HepG2 (cell line): Measurements from ENCODE around the gene DEFB128. TPM values are rescaled to one million over a fixed set of nuclear protein-coding genes. Genes with fewer than 3 reads are reported as not detected.

Experiments used
- ATAC-seq: fragments of 200-7000 bp; cut with Tn5 transposase; 3 replicates; pipeline ENCODE4 v1.9.1; 2020; ENCODE audit warnings: mild to moderate bottlenecking, moderate library complexity
- BruUV-seq: library from RNA; stranded (reverse); fragments of 400-500 nt; replicated peaks from 2 replicates; lab custom pipeline; 2021; lab: Mats Ljungman, UMichigan
- CTCF ChIA-PET: fragments of 300-600 bp; formaldehyde crosslinking; extraction: SDS; loops from one replicate; lab custom pipeline; 2021; ENCODE audit warnings: low total read pairs, inconsistent platforms, low intra/inter-chr PET ratio; lab: Yijun Ruan, JAX
- POLR2A ChIA-PET: fragments of 350-600 bp; sonication (Branson Sonifier 250); formaldehyde crosslinking; loops from one replicate; lab custom pipeline; 2020; ENCODE audit warnings: antibody characterized with exemption, inconsistent platforms; lab: Yijun Ruan, JAX
- DNase-seq: peaks from one replicate; pipeline ENCODE4 v3.0.0-alpha.2; 2015; ENCODE audit warnings: low spot score
- FAIRE-seq: peaks from 3 replicates; lab custom pipeline; 2011; peaks lifted over from hg19 to GRCh38; lab: Jason Lieb, UNC
- H2AFZ ChIP-seq: one replicate; pipeline ENCODE4 v1.6.1; 2011; ENCODE audit warnings: low read length, inconsistent platforms
- H3K27ac ChIP-seq: fragments of 300-600 bp; 3 replicates; pipeline ENCODE4 v1.8.0; 2011; ENCODE audit warnings: mixed run types, mild to moderate bottlenecking, mixed read lengths, low read length, inconsistent platforms; ENCODE audit not compliant: insufficient read depth; ENCODE audit errors: extremely low read length
- H3K27me3 ChIP-seq, 2 experiments: fragments of 200-600 bp in 1 of 2; 2 replicates in 1 of 2; 3 replicates in 1 of 2; pipeline versions ENCODE4 v1.6.0 to v1.8.0; 2011; ENCODE audit warnings: low read length in 2 of 2, mild to moderate bottlenecking in 2 of 2, moderate library complexity in 2 of 2, inconsistent platforms in 1 of 2; ENCODE audit not compliant: insufficient read depth in 2 of 2, control insufficient read depth in 1 of 2
- H3K36me3 ChIP-seq, 2 experiments: fragments of 200-600 bp in 1 of 2; replicated peaks in 1 of 2; 2 replicates in 1 of 2; 3 replicates in 1 of 2; pipeline versions ENCODE4 v1.5.1 to v1.8.0; 2011; ENCODE audit warnings: low read length in 2 of 2, inconsistent platforms in 1 of 2; ENCODE audit not compliant: insufficient read depth in 2 of 2, control insufficient read depth in 1 of 2
- H3K4me1 ChIP-seq: 2 replicates; pipeline ENCODE4 v1.5.1; 2012; ENCODE audit warnings: low read length, inconsistent platforms; ENCODE audit not compliant: insufficient read depth
- H3K4me2 ChIP-seq: 2 replicates; pipeline ENCODE4 v1.6.0; 2011; ENCODE audit warnings: low read depth, low read length, inconsistent platforms
- H3K4me3 ChIP-seq, 3 experiments: fragments of 200-600 bp in 1 of 3; sonication (generic), shearing (Covaris generic) in 1 of 3; replicated peaks in 1 of 3; 2 replicates each; pipeline ENCODE4 v1.5.1; 2011 to 2016; ENCODE audit warnings: low read length in 3 of 3, inconsistent platforms in 2 of 3, low read depth in 2 of 3, mild to moderate bottlenecking in 2 of 3, control low read depth in 1 of 3, mixed read lengths in 1 of 3; ENCODE audit not compliant: insufficient read depth in 1 of 3
- H3K79me2 ChIP-seq: one replicate; pipeline ENCODE4 v1.6.1; 2011; ENCODE audit warnings: low read length, inconsistent platforms; ENCODE audit not compliant: insufficient read depth
- H3K9ac ChIP-seq: 2 replicates; pipeline ENCODE4 v1.6.0; 2011; ENCODE audit warnings: mild to moderate bottlenecking, low read depth, low read length, inconsistent platforms; ENCODE audit not compliant: insufficient read depth
- H3K9me3 ChIP-seq: 2 replicates; pipeline ENCODE4 v1.5.1; 2012; ENCODE audit warnings: mild to moderate bottlenecking, low read length
- H4K20me1 ChIP-seq: 2 replicates; pipeline ENCODE4 v1.6.0; 2011; ENCODE audit warnings: inconsistent platforms, mild to moderate bottlenecking, low read length, moderate library complexity; ENCODE audit not compliant: insufficient read depth
- CEBPB ChIP-seq: IDR thresholded peaks from 2 replicates; pipeline ENCODE4 v1.6.1; 2011; ENCODE audit warnings: low read depth, low read length, improper control_type of control experiment, borderline replicate concordance
- FOXK2 ChIP-seq: fragments of 450-650 bp; IDR thresholded peaks from 2 replicates; pipeline ENCODE4 v1.6.1; 2016
- HNRNPLL ChIP-seq: fragments of 200-400 bp; formaldehyde crosslinking; IDR thresholded peaks from 2 replicates; pipeline ENCODE4 v1.6.1; 2017; ENCODE audit warnings: mild to moderate bottlenecking, low read depth, low read length; ENCODE audit not compliant: poor library complexity, severe bottlenecking
- KDM5B ChIP-seq: sonication (generic); formaldehyde crosslinking; IDR thresholded peaks from 2 replicates; pipeline ENCODE4 v1.4.0; 2020; ENCODE audit warnings: missing genetic modification reagents, mild to moderate bottlenecking, borderline replicate concordance
- MXI1 ChIP-seq: IDR thresholded peaks from 3 replicates; pipeline ENCODE4 v1.6.1; 2012; ENCODE audit warnings: low read depth, low read length, inconsistent platforms, borderline replicate concordance
- NCOA5 ChIP-seq: sonication (generic); formaldehyde crosslinking; IDR thresholded peaks from 2 replicates; pipeline ENCODE4 v1.4.0; 2020; ENCODE audit warnings: missing genetic modification reagents
- PAWR ChIP-seq: sonication (generic); formaldehyde crosslinking; IDR thresholded peaks from 2 replicates; pipeline ENCODE4 v1.4.0; 2020; ENCODE audit warnings: missing genetic modification reagents, mild to moderate bottlenecking, borderline replicate concordance
- RNF2 ChIP-seq: fragments of 450-650 bp; conservative IDR thresholded peaks from 2 replicates; pipeline ENCODE4 v1.6.1; 2016; ENCODE audit warnings: low read depth
- RORA ChIP-seq: sonication (generic); formaldehyde crosslinking; IDR thresholded peaks from 2 replicates; pipeline ENCODE4 v1.5.0; 2020; ENCODE audit warnings: mild to moderate bottlenecking, missing genetic modification reagents, moderate library complexity
- ZBTB20 ChIP-seq: sonication (generic); formaldehyde crosslinking; IDR thresholded peaks from 2 replicates; pipeline ENCODE4 v1.8.1; 2023; ENCODE audit warnings: missing genetic modification reagents, low read depth, mild to moderate bottlenecking, borderline replicate concordance
- ZEB1 ChIP-seq: IDR thresholded peaks from 2 replicates; pipeline ENCODE4 v1.6.1; 2012; ENCODE audit warnings: mild to moderate bottlenecking, low read depth, inconsistent platforms; ENCODE audit not compliant: insufficient replicate concordance
- ZNF724P ChIP-seq: sonication (generic); formaldehyde crosslinking; IDR thresholded peaks from 2 replicates; pipeline ENCODE4 v1.8.0; 2022; ENCODE audit warnings: missing genetic modification reagents, borderline replicate concordance
- WGBS: methylation state at CpG from one replicate; pipeline ENCODE4 v1.1.6; 2017; ENCODE audit warnings: low lambda C conversion rate; 5-methylcytosine and 5-hydroxymethylcytosine counted together
- in situ Hi-C: cut with HindIII; loops from 2 replicates; pipeline ENCODE4 v1.10.0; 2017; ENCODE audit warnings: low pct_unique_long_range_greater_than_20kb; ENCODE audit not compliant: extremely low pct_ligation_motif_present
- intact Hi-C: fragments of 100-400 bp; cut with micrococcal nuclease; formaldehyde crosslinking; loops from one replicate; pipeline ENCODE4 v1.10.0; 2022; ENCODE audit not compliant: unreplicated experiment
- polyA plus RNA-seq, 8 experiments: library from polyadenylated mRNA; depleted of rRNA in 3 of 8; stranded (reverse) in 7 of 8; unstranded in 1 of 8; fragments of >200 nt; fragmentation: Illumina TruSeq in 4 of 8; extraction: Trizol in 4 of 8; gene quantifications; 2 replicates each; pipeline versions ENCODE4 v1.2.1 to v1.2.3, GENCODE V29; 2011 to 2016; ENCODE audit warnings: low read depth in 4 of 8, missing spikeins in 1 of 8, mixed read lengths in 1 of 8; ENCODE audit not compliant: insufficient read depth in 1 of 8
- total RNA-seq, 5 experiments: library from RNA; depleted of rRNA; stranded (reverse); fragments of >200 nt; fragmentation: Illumina TruSeq; extraction: Trizol; gene quantifications; 2 replicates each; pipeline ENCODE4 v1.2.3, GENCODE V29; 2016; ENCODE audit warnings: low read depth in 1 of 5
- TF ChIP-seq, protein P1 (sequence below): sonication (generic); formaldehyde crosslinking; IDR thresholded peaks from 2 replicates; pipeline ENCODE4 v1.4.0; 2020; ENCODE audit warnings: missing genetic modification reagents; ENCODE audit errors: not compliant biosample characterization
- TF ChIP-seq, protein P2 (sequence below): IDR thresholded peaks from 2 replicates; pipeline ENCODE4 v1.6.1; 2016; ENCODE audit warnings: missing compliant biosample characterization, missing genetic modification reagents, borderline replicate concordance

Gene DEFB128
- total and polyA plus RNA-seq, 2 of the 13 experiments (the other 11 are each of a cell fraction or from before 2014, with no cell fraction given), result not detected

DNA sequence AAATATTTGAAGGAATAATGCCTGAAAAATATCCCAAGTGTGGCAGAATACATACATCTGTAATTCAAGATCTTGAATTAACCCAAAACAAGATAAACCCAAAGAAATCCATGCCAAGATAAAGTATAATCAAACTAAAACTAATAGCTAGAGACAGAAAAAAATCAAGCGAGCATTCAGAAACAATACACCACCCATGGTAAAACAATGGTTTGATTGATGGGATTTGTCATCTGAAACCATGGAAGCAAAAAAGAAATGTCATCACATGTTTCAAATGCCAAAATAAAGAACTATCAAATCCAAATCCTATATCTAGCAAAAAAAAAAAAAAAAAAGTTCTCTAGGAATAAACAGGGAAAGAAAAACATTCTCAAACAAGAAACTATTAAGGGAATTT is 37.4 kb downstream of the DEFB128 start:
- no peak for TF ChIP-seq RORA
- DNase-seq (no peak), ATAC-seq (no peak), FAIRE-seq (no peak)
- Histone ChIP-seq H3K4me2 (no peak overlapping the region), H3K9me3 (no peaks in the 10 kb centered on the region), H3K4me1 (no peaks in the 10 kb centered on the region), H3K9ac (no peak overlapping the region), H3K79me2 (no peaks in the 10 kb centered on the region), H2AFZ (no peak overlapping the region), H3K4me3 (no peak overlapping the region), H3K36me3 (no peaks in the 10 kb centered on the region), H4K20me1 (no peaks in the 10 kb centered on the region), H3K27ac (no peak overlapping the region), H3K27me3 (peaks cover under 1 to 27% of the 10 kb centered on the region in 2 experiments; a peak in 4 of 5 replicates)
- ChIA-PET CTCF (no interaction called here), POLR2A (no interaction called here)
- WGBS, result 33% methylated on average over 1 of the region's 1 CpG
- no TSS peak for BruUV-seq
- intact Hi-C loops, result no loop called here
- in situ Hi-C loops, result no loop called here

DNA sequence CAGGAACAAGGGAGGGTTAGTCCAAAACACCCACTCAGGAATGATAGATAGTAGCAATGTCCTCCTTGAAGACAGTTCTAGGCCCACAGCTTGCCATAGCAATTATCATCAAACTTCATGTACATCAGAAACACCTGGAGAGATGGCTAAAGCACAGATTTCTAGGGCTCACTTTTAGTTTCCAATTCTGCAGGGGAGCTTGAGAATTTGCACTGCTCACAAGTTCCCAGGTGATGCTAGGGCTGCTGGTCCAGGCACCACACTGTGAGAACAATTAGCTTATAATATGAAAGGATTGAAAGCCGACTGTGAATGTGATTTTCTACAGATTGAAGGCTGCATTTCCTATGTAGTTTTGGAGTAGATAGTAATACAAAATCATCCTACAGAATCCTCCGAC is 43.6 kb downstream of the DEFB128 start:
- H3K9me3 ChIP-seq, result no peaks in the 10 kb centered on the region
- H3K4me3 ChIP-seq, result no peak overlapping the region
- intact Hi-C loops (no loop called here), in situ Hi-C loops (no loop called here)
- no peak overlapping the region for H2AFZ ChIP-seq
- CTCF ChIA-PET, result no interaction called here
- 9% methylated on average over 2 of the region's 2 CpGs for WGBS
- DNase-seq (no peak), ATAC-seq (no peak), FAIRE-seq (no peak)
- peaks cover 0 to 29% of the 10 kb centered on the region in 2 experiments; a peak in 3 of 5 replicates for H3K27me3 ChIP-seq
- BruUV-seq, result no TSS peak
- POLR2A ChIA-PET, result no interaction called here
- H4K20me1 ChIP-seq, result no peaks in the 10 kb centered on the region
- no peaks in the 10 kb centered on the region for H3K79me2 ChIP-seq
- H3K4me1 ChIP-seq, result no peaks in the 10 kb centered on the region
- H3K27ac ChIP-seq, result no peak overlapping the region
- H3K36me3 ChIP-seq, result no peaks in the 10 kb centered on the region
- H3K9ac ChIP-seq, result no peak overlapping the region
- H3K4me2 ChIP-seq, result no peak overlapping the region
- TF ChIP-seq ZEB1 (no peak), FOXK2 (no peak), NCOA5 (no peak), RNF2 (no peak), KDM5B (CRISPR knock-in tag) (no peak), HNRNPLL (no peak), ZNF724P (CRISPR knock-in tag) (no peak), CEBPB (no peak), ZBTB20 (no peak), PAWR (CRISPR knock-in tag) (no peak), MXI1 (no peak)
- TF ChIP-seq, protein P1, sequence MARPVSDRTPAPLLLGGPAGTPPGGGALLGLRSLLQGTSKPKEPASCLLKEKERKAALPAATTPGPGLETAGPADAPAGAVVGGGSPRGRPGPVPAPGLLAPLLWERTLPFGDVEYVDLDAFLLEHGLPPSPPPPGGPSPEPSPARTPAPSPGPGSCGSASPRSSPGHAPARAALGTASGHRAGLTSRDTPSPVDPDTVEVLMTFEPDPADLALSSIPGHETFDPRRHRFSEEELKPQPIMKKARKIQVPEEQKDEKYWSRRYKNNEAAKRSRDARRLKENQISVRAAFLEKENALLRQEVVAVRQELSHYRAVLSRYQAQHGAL (CRISPR knock-in tag), result no peak
- TF ChIP-seq, protein P2, sequence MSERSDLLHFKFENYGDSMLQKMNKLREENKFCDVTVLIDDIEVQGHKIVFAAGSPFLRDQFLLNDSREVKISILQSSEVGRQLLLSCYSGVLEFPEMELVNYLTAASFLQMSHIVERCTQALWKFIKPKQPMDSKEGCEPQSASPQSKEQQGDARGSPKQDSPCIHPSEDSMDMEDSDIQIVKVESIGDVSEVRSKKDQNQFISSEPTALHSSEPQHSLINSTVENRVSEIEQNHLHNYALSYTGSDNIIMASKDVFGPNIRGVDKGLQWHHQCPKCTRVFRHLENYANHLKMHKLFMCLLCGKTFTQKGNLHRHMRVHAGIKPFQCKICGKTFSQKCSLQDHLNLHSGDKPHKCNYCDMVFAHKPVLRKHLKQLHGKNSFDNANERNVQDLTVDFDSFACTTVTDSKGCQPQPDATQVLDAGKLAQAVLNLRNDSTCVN (CRISPR knock-in tag), result no peak
